Measurements from ENCODE around the gene RPGRIP1.
A peak's percentile ranks its signal among the peaks of the same experiment; 100 is the strongest.
"Not testable (repeated sequence)": the region's sequence is repeated elsewhere in the genome, so short reads cannot be mapped to it uniquely, and the experiment has no call there.

RPGRIP1 gene

DNA sequence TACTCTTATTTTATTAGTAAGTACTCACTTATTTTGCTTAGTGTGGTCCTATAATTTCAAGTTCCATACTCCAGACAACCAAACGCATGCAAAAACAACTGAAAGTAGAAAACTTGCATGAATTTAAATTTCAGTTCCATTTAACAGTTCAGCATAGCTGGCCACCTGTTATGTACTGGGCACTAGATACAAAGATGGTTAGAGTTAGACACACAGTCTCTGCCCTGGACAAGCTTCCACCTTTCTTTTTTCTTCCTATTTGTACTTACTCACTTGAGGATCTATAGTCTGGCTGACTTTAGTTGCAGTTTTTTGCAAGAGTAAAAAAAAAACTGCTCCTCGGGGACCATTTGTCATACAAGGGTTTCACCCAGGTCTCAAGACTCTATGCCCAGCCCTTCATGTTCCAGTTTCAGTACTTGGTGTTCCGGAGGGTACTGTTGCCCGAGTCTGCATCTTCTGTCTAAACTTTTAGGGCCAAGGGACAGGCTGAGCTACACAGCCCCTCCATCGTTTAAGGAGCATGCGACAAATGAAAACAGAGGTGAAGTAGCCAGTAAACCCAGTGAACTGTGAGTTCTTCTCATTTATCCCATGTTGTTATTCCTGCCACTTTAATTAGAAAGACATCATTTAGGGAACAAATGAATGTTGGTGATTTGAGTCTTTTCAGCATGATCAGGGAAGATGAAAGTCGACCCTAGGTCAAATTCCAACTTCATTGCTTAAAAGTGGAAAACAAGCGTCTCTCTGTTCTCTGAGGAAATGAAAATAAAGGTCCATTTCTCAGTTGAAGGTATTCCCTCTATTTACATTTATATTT, 22.3 kb downstream of the RPGRIP1 start:
- DNase-seq = no peak

GRCh38 chr14:21302836-21303140, 22.9 kb downstream of the RPGRIP1 start:
- not testable (repeated sequence) for DNase-seq

GRCh38 chr14:21307637-21308036, 27.8 kb downstream of the RPGRIP1 start:
- no peak for DNase-seq

DNA sequence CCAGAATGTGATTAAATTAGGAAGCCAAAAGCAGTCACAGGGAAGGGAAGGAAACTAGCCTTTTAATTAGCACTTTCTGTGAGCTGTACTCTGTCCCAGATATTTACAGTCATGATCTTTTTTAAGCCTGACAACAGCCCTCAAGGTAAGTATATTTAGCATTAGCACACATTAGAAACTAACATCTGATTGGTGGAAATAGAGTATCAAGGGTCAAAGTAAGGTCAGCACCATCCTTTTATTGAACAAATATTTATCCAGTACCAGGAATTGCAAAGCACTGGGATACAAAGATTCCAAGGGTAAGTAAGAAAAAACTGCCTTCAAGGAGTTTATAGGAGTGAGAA, 28.2 kb downstream of the RPGRIP1 start:
- no peak for DNase-seq

- DNase-seq = peak; percentile 92
Measured at GRCh38 chr14:21308479-21309237, 28.8 kb downstream of the RPGRIP1 start.

- DNase-seq = no peak
Measured at GRCh38 chr14:21309238-21309636, 29.4 kb downstream of the RPGRIP1 start.

- DNase-seq = no peak
Measured at GRCh38 chr14:21309956-21310355, 30.1 kb downstream of the RPGRIP1 start.

GRCh38 chr14:21311614-21312013, 31.7 kb downstream of the RPGRIP1 start:
- DNase-seq = no peak

- no peak for DNase-seq
Measured at GRCh38 chr14:21313512-21313911, 33.6 kb downstream of the RPGRIP1 start.

DNA sequence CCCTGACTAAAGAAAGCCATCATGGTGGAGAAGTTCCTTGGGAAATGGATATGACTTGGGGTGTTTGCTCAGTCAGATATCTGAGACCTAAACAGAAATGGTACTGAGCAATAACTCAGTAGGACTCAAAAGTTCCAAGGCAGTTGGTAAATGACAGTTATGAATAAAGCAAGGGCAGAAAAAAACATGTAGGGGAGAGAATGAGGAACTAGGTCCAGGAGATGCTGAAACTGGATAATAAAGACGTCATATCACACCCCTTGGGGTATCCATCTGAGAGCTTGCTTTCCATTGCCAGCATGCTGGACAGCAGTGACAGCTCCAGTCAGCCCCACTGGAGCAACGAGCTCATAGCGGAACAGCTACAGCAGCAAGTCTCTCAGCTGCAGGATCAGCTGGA, 37.5 kb downstream of the RPGRIP1 start:
- DNase-seq = peak; percentile 82

DNA sequence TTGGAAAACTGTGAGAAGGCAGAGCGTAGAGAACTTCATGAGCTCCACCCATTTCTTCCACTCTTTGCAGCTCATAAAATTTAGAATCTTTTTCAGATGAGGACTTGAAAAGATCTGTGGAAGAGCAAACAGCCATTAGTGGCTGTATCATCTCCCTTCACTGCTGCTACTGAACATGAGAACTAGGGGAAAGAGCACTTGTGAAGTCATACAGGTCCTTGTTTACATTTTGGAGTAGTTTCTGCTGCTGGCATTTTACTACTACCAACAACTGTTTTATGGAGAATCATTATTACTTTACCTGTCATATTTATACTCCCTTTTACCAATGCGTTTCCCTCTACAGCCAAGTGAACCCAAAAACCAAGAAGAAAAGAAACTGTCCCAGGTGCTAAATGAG, 41.0 kb downstream of the RPGRIP1 start:
- DNase-seq = no peak

DNA sequence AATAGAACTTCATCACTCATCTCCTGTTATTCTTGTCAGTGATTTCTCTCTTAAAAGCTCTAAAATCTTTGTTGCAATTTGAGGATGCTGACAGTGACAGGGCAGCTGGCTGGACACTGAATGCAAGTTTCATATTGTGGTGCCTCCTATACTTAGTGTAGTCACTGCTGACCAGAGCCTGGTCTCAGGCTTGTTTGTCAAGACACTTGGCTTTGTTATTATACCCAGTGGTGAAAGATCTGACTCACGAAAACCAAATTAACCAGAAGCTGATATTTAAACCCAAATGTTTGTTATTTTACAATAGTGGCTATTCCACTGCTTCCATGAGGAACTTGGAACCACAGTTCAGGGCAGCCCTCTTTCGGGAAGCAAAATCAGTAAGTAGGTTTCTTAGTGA, 42.8 kb downstream of the RPGRIP1 start:
- no peak for DNase-seq

GRCh38 chr14:21326972-21327371, 47.1 kb downstream of the RPGRIP1 start:
- DNase-seq = no peak
